Endothelial cell of umbilical vein (primary cell): ENCODE results near the gene OST4. TPM values are rescaled to one million over a fixed set of nuclear protein-coding genes. Genes with fewer than 3 reads are reported as not detected.

Experiments
- BruUV-seq: library from RNA; stranded (reverse); fragments of 400-500 nt; replicated peaks from 2 replicates; lab custom pipeline; 2021; lab: Mats Ljungman, UMichigan
- CTCF ChIA-PET: fragments of 300-600, 350-600 bp; sonication (Branson Sonifier 250); formaldehyde crosslinking; loops from one replicate; lab custom pipeline; 2021; ENCODE audit warnings: antibody characterized with exemption, inconsistent platforms; lab: Charles Lee
- POLR2A ChIA-PET: fragments of 300-600, 350-600 bp; sonication (Branson Sonifier 250); formaldehyde crosslinking; loops from one replicate; lab custom pipeline; 2021; ENCODE audit warnings: antibody characterized with exemption, inconsistent platforms; lab: Charles Lee
- DNase-seq: peaks from one replicate; pipeline ENCODE4 v3.0.0-alpha.2; 2011; ENCODE audit warnings: low read depth, low spot score
- FAIRE-seq: peaks from 2 replicates; lab custom pipeline; 2011; peaks lifted over from hg19 to GRCh38; lab: Jason Lieb, UNC
- H2AFZ ChIP-seq: 2 replicates; pipeline ENCODE4 v1.6.0; 2012; ENCODE audit warnings: low read depth, low read length, control low read depth, inconsistent platforms
- H3K27ac ChIP-seq: 2 replicates; pipeline ENCODE4 v1.5.1; 2011; ENCODE audit warnings: low read depth, mild to moderate bottlenecking, control low read depth, low read length, moderate library complexity; ENCODE audit not compliant: insufficient read depth
- H3K27me3 ChIP-seq, 2 experiments: 2 replicates each; pipeline versions ENCODE4 v1.6.0 to v1.6.1; 2011; ENCODE audit warnings: low read length in 2 of 2, mixed read lengths in 1 of 2; ENCODE audit not compliant: control insufficient read depth in 2 of 2, insufficient read depth in 2 of 2
- H3K36me3 ChIP-seq, 2 experiments: 2 replicates in 1 of 2; 3 replicates in 1 of 2; pipeline ENCODE4 v1.5.1; 2011; ENCODE audit warnings: low read length in 2 of 2, mild to moderate bottlenecking in 1 of 2, moderate library complexity in 1 of 2; ENCODE audit not compliant: control insufficient read depth in 2 of 2, insufficient read depth in 2 of 2; ENCODE audit errors: extremely low read depth in 1 of 2
- H3K4me1 ChIP-seq: 3 replicates; pipeline ENCODE4 v1.5.1; 2011; ENCODE audit warnings: mild to moderate bottlenecking, low read length; ENCODE audit not compliant: control insufficient read depth, insufficient read depth; ENCODE audit errors: extremely low read depth
- H3K4me2 ChIP-seq: 2 replicates; pipeline ENCODE4 v1.6.1; 2011; ENCODE audit warnings: low read length, control low read depth, mixed read lengths; ENCODE audit not compliant: insufficient read depth
- H3K4me3 ChIP-seq, 3 experiments: fragments of 200-600 bp in 1 of 3; sonication (generic), shearing (Covaris generic) in 1 of 3; replicated peaks in 1 of 3; 2 replicates each; pipeline ENCODE4 v1.5.1; 2011 to 2016; ENCODE audit warnings: control low read depth in 3 of 3, low read length in 3 of 3, mild to moderate bottlenecking in 2 of 3, inconsistent platforms in 1 of 3, low read depth in 1 of 3, moderate library complexity in 1 of 3; ENCODE audit not compliant: insufficient read depth in 1 of 3
- H3K79me2 ChIP-seq: 2 replicates; pipeline ENCODE4 v1.6.0; 2012; ENCODE audit warnings: low read length, inconsistent platforms; ENCODE audit not compliant: control insufficient read depth, insufficient read depth
- H3K9ac ChIP-seq: replicated peaks from 2 replicates; pipeline ENCODE3; 2011; ENCODE audit warnings: low read length, control low read depth; ENCODE audit not compliant: insufficient read depth; ENCODE audit errors: extremely low read depth
- H3K9me1 ChIP-seq: replicated peaks from 3 replicates; pipeline ENCODE4 v1.6.0; 2011; ENCODE audit warnings: mild to moderate bottlenecking, low read length; ENCODE audit not compliant: control insufficient read depth, insufficient read depth; ENCODE audit errors: extremely low read depth
- H3K9me3 ChIP-seq: replicated peaks from 2 replicates; pipeline ENCODE4 v1.5.1; 2012; ENCODE audit warnings: low read length, inconsistent platforms; ENCODE audit not compliant: control insufficient read depth, insufficient read depth
- H4K20me1 ChIP-seq: replicated peaks from 2 replicates; pipeline ENCODE3; 2011; ENCODE audit warnings: mild to moderate bottlenecking, low read length; ENCODE audit not compliant: control insufficient read depth, insufficient read depth; ENCODE audit errors: extremely low read depth
- EZH2 ChIP-seq: IDR thresholded peaks from 2 replicates; pipeline ENCODE4 v1.6.1; 2012; ENCODE audit warnings: borderline replicate concordance, low read depth, mild to moderate bottlenecking, moderate library complexity, low read length, inconsistent platforms; ENCODE audit not compliant: severe bottlenecking
- FOS ChIP-seq: IDR thresholded peaks from 2 replicates; pipeline ENCODE4 v1.6.1; 2011; ENCODE audit warnings: mild to moderate bottlenecking, low read length, moderate library complexity, borderline replicate concordance; ENCODE audit not compliant: insufficient read depth
- GATA2 ChIP-seq: IDR thresholded peaks from 2 replicates; pipeline ENCODE4 v1.7.0; 2011; ENCODE audit warnings: low read depth, mild to moderate bottlenecking, moderate library complexity, mixed read lengths, low read length; ENCODE audit not compliant: insufficient read length, insufficient read depth
- JUN ChIP-seq: IDR thresholded peaks from 2 replicates; pipeline ENCODE4 v1.6.1; 2011; ENCODE audit warnings: borderline replicate concordance, low read depth; ENCODE audit not compliant: insufficient read length, insufficient read depth
- MAX ChIP-seq: IDR thresholded peaks from 2 replicates; pipeline ENCODE4 v1.6.1; 2011; ENCODE audit not compliant: insufficient read depth, insufficient read length
- MYC ChIP-seq: IDR thresholded peaks from one replicate; pipeline ENCODE4 v1.6.1; 2011; ENCODE audit warnings: mild to moderate bottlenecking, low read depth, low read length
- POLR2A ChIP-seq: IDR thresholded peaks from 2 replicates; pipeline ENCODE4 v1.6.1; 2012; ENCODE audit warnings: low read depth, mild to moderate bottlenecking, control low read depth, low read length
- POLR2AphosphoS5 ChIP-seq: IDR thresholded peaks from 2 replicates; pipeline ENCODE4 v1.6.1; 2012; ENCODE audit warnings: low read depth, mild to moderate bottlenecking, control low read depth, low read length, moderate library complexity; ENCODE audit not compliant: insufficient read depth
- dilution Hi-C: fragments of 300-500 bp; cut with MboI; formaldehyde crosslinking; loops from one replicate; pipeline ENCODE4 v1.15.0; 2019; ENCODE audit warnings: low sequenced_read_pairs; ENCODE audit not compliant: extremely low pct_ligation_motif_present
- intact Hi-C: fragments of 100-400 bp; cut with micrococcal nuclease; formaldehyde crosslinking; loops from one replicate; pipeline ENCODE4 v1.10.0; 2022
- polyA plus RNA-seq, 4 experiments: library from polyadenylated mRNA; depleted of rRNA in 3 of 4; stranded (reverse) in 3 of 4; unstranded in 1 of 4; fragments of >200 nt; gene quantifications; 2 replicates each; pipeline versions ENCODE4 v1.2.1 to v1.2.3, GENCODE V29; 2011 to 2012; ENCODE audit warnings: missing spikeins in 1 of 4
- total RNA-seq: library from RNA; stranded (reverse); gene quantifications from 2 replicates; pipeline ENCODE4 v1.2.3, GENCODE V29; 2021
- TF ChIP-seq, protein P1 (sequence below), 2 donors: IDR thresholded peaks; 1 replicate in 1 of 2; 2 replicates in 1 of 2; pipeline ENCODE4 v1.5.1; 2011; ENCODE audit warnings: low read length in 2 of 2, mild to moderate bottlenecking in 2 of 2, moderate library complexity in 2 of 2, control low read depth in 1 of 2, inconsistent platforms in 1 of 2, low read depth in 1 of 2; ENCODE audit not compliant: insufficient read depth in 1 of 2; ENCODE audit errors: extremely low read depth in 1 of 2

Gene OST4
- total and polyA plus RNA-seq, 2 donors (not counting 3 experiments of a cell fraction or from before 2014, with no cell fraction given) = 415 to 1,189 TPM

- POLR2A ChIA-PET = no interaction called here
- peak overlapping the region; percentile 72 for H3K4me2 ChIP-seq
- intact Hi-C loops (loop anchor here (1.0 to 5.0 kb wide), 9 partner anchors 14 to 238 kb away; partner anchors contain the start of genes ATRAID, DPYSL5, OST4 and PREB), dilution Hi-C loops (no loop called here)
- H3K4me1 ChIP-seq = peaks cover 12% of the 10 kb centered on the region
- peak overlapping the region; percentile 51 for H3K27ac ChIP-seq
- TF ChIP-seq, protein P1, sequence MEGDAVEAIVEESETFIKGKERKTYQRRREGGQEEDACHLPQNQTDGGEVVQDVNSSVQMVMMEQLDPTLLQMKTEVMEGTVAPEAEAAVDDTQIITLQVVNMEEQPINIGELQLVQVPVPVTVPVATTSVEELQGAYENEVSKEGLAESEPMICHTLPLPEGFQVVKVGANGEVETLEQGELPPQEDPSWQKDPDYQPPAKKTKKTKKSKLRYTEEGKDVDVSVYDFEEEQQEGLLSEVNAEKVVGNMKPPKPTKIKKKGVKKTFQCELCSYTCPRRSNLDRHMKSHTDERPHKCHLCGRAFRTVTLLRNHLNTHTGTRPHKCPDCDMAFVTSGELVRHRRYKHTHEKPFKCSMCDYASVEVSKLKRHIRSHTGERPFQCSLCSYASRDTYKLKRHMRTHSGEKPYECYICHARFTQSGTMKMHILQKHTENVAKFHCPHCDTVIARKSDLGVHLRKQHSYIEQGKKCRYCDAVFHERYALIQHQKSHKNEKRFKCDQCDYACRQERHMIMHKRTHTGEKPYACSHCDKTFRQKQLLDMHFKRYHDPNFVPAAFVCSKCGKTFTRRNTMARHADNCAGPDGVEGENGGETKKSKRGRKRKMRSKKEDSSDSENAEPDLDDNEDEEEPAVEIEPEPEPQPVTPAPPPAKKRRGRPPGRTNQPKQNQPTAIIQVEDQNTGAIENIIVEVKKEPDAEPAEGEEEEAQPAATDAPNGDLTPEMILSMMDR (IDR thresholded peaks at IDR 0.05; ENCODE audit: extremely low read depth in 1 of 2, insufficient read depth in 1 of 2, low read depth in 1 of 2, low read length in 2 of 2) = peak; percentile 51 to 75
- peak; percentile 19 for TF ChIP-seq POLR2AphosphoS5
- no peak for TF ChIP-seq JUN
- CTCF ChIA-PET = interaction anchor here (0.6 to 6.0 kb wide), 17 partner anchors 9 to 239 kb away, joined by 3 to 55 read pairs (median 4); partner anchors contain the start of genes AGBL5, OST4 and TRIM54
- no peaks in the 10 kb centered on the region for H3K9me1 ChIP-seq
- H3K79me2 ChIP-seq = no peaks in the 10 kb centered on the region
- no peaks in the 10 kb centered on the region for H3K27me3 ChIP-seq
- no peaks in the 10 kb centered on the region for H4K20me1 ChIP-seq
- H3K9me3 ChIP-seq = no peaks in the 10 kb centered on the region
- H2AFZ ChIP-seq = peak overlapping the region; percentile 88
- peak; percentile 93 for FAIRE-seq
- peak overlapping the region; percentile 69 for H3K9ac ChIP-seq
- BruUV-seq = TSS peak; percentile 65
- peak overlapping the region; percentile 55 to 73 (median 64) for H3K4me3 ChIP-seq
- peak; percentile 78 for DNase-seq
- no peaks in the 10 kb centered on the region for H3K36me3 ChIP-seq
Measured at GRCh38 chr2:27085673-27086089, 14.2 kb upstream of the OST4 start.

DNA sequence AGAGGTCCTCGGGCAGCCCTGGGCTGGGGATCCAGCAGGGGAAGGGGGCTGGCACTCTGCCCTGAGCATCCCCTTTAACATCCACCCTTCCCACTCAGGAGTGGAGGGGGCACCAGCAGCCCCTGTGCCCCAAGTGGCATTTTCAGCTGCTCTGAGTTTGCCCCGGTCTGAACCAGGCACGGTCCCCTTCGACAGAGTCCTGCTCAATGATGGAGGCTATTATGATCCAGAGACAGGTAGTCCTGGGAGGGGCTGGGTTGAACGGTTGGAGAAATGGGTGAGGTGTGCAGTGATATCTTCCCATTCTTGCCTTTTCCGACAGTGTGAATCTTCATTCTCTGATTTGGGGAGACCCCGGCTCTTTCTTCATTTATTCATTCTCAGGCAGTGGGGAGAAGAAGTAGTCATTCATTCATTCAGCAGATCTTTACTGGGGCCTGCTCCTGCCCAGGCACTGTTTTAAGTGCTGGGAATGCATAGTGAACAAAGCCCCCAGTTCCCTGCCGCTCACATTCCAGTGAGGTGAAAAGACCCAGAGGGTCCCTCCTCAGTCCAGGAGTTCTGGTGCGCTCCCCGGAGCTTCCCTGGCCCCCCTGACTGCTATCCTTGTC is 13.7 kb upstream of the OST4 start:
- no peaks in the 10 kb centered on the region for H3K9me1 ChIP-seq
- H3K27ac ChIP-seq = no peak overlapping the region
- H3K4me3 ChIP-seq = peak overlapping the region in 1 of 3 experiments; percentile 55
- no peak overlapping the region for H3K9ac ChIP-seq
- dilution Hi-C loops (no loop called here), intact Hi-C loops (loop anchor here (1.0 to 5.0 kb wide), 2 partner anchors 14 to 238 kb away; partner anchors contain the start of genes DPYSL5 and OST4)
- no peaks in the 10 kb centered on the region for H3K79me2 ChIP-seq
- H3K27me3 ChIP-seq = no peaks in the 10 kb centered on the region
- peaks cover 12% of the 10 kb centered on the region for H3K4me1 ChIP-seq
- H3K4me2 ChIP-seq = peak overlapping the region; percentile 72
- no peaks in the 10 kb centered on the region for H3K36me3 ChIP-seq
- BruUV-seq = no TSS peak
- no peaks in the 10 kb centered on the region for H3K9me3 ChIP-seq
- no peak for TF ChIP-seq JUN
- TF ChIP-seq POLR2A = no peak
- TF ChIP-seq POLR2AphosphoS5 = no peak
- TF ChIP-seq, protein P1 (IDR thresholded peaks at IDR 0.05; ENCODE audit: extremely low read depth in 1 of 2, insufficient read depth in 1 of 2, low read depth in 1 of 2, low read length in 2 of 2) = no peak
- no peak for TF ChIP-seq MYC
- TF ChIP-seq MAX = no peak
- no peak for TF ChIP-seq FOS
- TF ChIP-seq GATA2 = no peak
- TF ChIP-seq EZH2 = no peak
- ChIA-PET CTCF (interaction anchor here (0.6 to 6.0 kb wide), 15 partner anchors 9 to 235 kb away, joined by 3 to 55 read pairs (median 4); partner anchors contain the start of genes AGBL5, OST4 and TRIM54), POLR2A (no interaction called here)
- no peak for FAIRE-seq
- no peak overlapping the region for H2AFZ ChIP-seq
- no peak for DNase-seq
- no peaks in the 10 kb centered on the region for H4K20me1 ChIP-seq
